Caco-2 (cell line): ENCODE data around the gene TGM5. TPM values are rescaled to one million over a fixed set of nuclear protein-coding genes. Genes with fewer than 3 reads are reported as not detected.

Experiments
- BruUV-seq: library from RNA; stranded (reverse); fragments of 400-500 nt; replicated peaks from 2 replicates; lab custom pipeline; 2021; lab: Mats Ljungman, UMichigan
- CTCF ChIA-PET: fragments of 300-600 bp; sonication (Branson Sonifier 250); formaldehyde crosslinking; loops from one replicate; lab custom pipeline; 2022; ENCODE audit warnings: antibody characterized with exemption; lab: Charles Lee
- POLR2A ChIA-PET: fragments of 300-600 bp; sonication (Branson Sonifier 250); formaldehyde crosslinking; loops from one replicate; lab custom pipeline; 2022; ENCODE audit warnings: antibody characterized with exemption; lab: Charles Lee
- DNase-seq, 2 experiments: peaks; one replicate each; pipeline versions ENCODE4 v3.0.0 to v3.0.0-alpha.2; 2020 to 2022
- H3K27me3 ChIP-seq: replicated peaks from 2 replicates; pipeline ENCODE4 v1.6.0; 2011; ENCODE audit warnings: low read length; ENCODE audit not compliant: control insufficient read depth, insufficient read depth
- H3K36me3 ChIP-seq: 2 replicates; pipeline ENCODE4 v1.5.1; 2011; ENCODE audit warnings: low read length; ENCODE audit not compliant: control insufficient read depth, insufficient read depth
- H3K4me1 ChIP-seq: fragments of 250-450 bp; sonication (Bioruptor Pico); 2 replicates; pipeline ENCODE4 v1.5.1; 2020; ENCODE audit warnings: mild to moderate bottlenecking
- H3K4me3 ChIP-seq: 2 replicates; pipeline ENCODE4 v1.5.1; 2011; ENCODE audit warnings: low read depth, mild to moderate bottlenecking, control low read depth, low read length
- H3K9me3 ChIP-seq: fragments of 250-450 bp; sonication (Bioruptor Pico); 2 replicates; pipeline ENCODE4 v1.5.1; 2020; ENCODE audit warnings: mild to moderate bottlenecking, moderate library complexity
- H3K27ac Mint-ChIP-seq: one replicate; pipeline ENCODE4 v1.8.0; 2022; ENCODE audit warnings: mixed read lengths; ENCODE audit not compliant: unreplicated experiment
- H3K27me3 Mint-ChIP-seq: one replicate; pipeline ENCODE4 v1.8.0; 2022; ENCODE audit warnings: mixed read lengths; ENCODE audit not compliant: insufficient read depth, unreplicated experiment
- H3K36me3 Mint-ChIP-seq: one replicate; pipeline ENCODE4 v1.8.0; 2022; ENCODE audit warnings: mild to moderate bottlenecking, mixed read lengths; ENCODE audit not compliant: insufficient read depth, unreplicated experiment
- H3K4me1 Mint-ChIP-seq: one replicate; pipeline ENCODE4 v1.8.0; 2022; ENCODE audit warnings: low read depth, mixed read lengths; ENCODE audit not compliant: unreplicated experiment
- H3K4me3 Mint-ChIP-seq: one replicate; pipeline ENCODE4 v1.8.0; 2022; ENCODE audit warnings: mild to moderate bottlenecking, moderate library complexity, mixed read lengths; ENCODE audit not compliant: unreplicated experiment
- H3K9me3 Mint-ChIP-seq: one replicate; pipeline ENCODE4 v1.8.0; 2022; ENCODE audit warnings: mixed read lengths; ENCODE audit not compliant: unreplicated experiment
- CTCF ChIP-seq, 2 experiments: fragments of 200-600 bp in 1 of 2; IDR thresholded peaks; 1 replicate in 1 of 2; 2 replicates in 1 of 2; pipeline versions ENCODE4 v1.5.1 to v1.8.0; 2011 to 2022; ENCODE audit warnings: antibody characterized with exemption in 1 of 2, control low read depth in 1 of 2, inconsistent platforms in 1 of 2, low read depth in 1 of 2, low read length in 1 of 2, mild to moderate bottlenecking in 1 of 2, moderate library complexity in 1 of 2; ENCODE audit not compliant: insufficient read depth in 1 of 2, severe bottlenecking in 1 of 2, unreplicated experiment in 1 of 2
- intact Hi-C: fragments of 100-400 bp; cut with micrococcal nuclease; formaldehyde crosslinking; loops from one replicate; pipeline ENCODE4 v1.10.0; 2022; ENCODE audit not compliant: unreplicated experiment
- total RNA-seq: library from RNA; stranded (reverse); gene quantifications from 2 replicates; pipeline ENCODE4 v1.2.3, GENCODE V29; 2022

Gene TGM5
- total RNA-seq, 1 experiment from 2014 or later = not detected

GRCh38 chr15:43221422-43221821 lies 45.3 kb downstream of the TGM5 start:
- no peak overlapping the region for H3K4me3 Mint-ChIP-seq
- no peaks in the 10 kb centered on the region for H3K36me3 Mint-ChIP-seq
- no peak overlapping the region for H3K4me3 ChIP-seq
- H3K4me1 Mint-ChIP-seq = no peaks in the 10 kb centered on the region
- H3K27me3 ChIP-seq = no peaks in the 10 kb centered on the region
- no peaks in the 10 kb centered on the region for H3K36me3 ChIP-seq
- intact Hi-C loops = no loop called here
- DNase-seq = no peak
- ChIA-PET CTCF (interaction anchor here (0.6 kb wide), 1 partner anchor 97 kb away, joined by 4 read pairs; no protein-coding TSS in a partner anchor), POLR2A (no interaction called here)
- H3K27me3 Mint-ChIP-seq = peaks cover 5% of the 10 kb centered on the region
- no peak overlapping the region for H3K27ac Mint-ChIP-seq
- no peak for TF ChIP-seq CTCF (IDR thresholded peaks at IDR 0.05; ENCODE audit: insufficient read depth in 1 of 2, low read depth in 1 of 2, low read length in 1 of 2, severe bottlenecking in 1 of 2, unreplicated experiment in 1 of 2)
- H3K9me3 Mint-ChIP-seq = peaks cover 8% of the 10 kb centered on the region
- BruUV-seq = no TSS peak
- H3K4me1 ChIP-seq = no peaks in the 10 kb centered on the region
- no peaks in the 10 kb centered on the region for H3K9me3 ChIP-seq

GRCh38 chr15:43220991-43221403 lies 45.7 kb downstream of the TGM5 start, which contains the start of gene EPB42:
EPB42 (minus strand) TSS chr15:43221018; CDS start chr15:43220825, 193 bp downstream.
- Histone ChIP-seq H3K4me1 (no peaks in the 10 kb centered on the region), H3K27me3 (no peaks in the 10 kb centered on the region), H3K4me3 (no peak within 1 kb of the TSS), H3K9me3 (no peaks in the 10 kb centered on the region), H3K36me3 (no peaks in the 10 kb centered on the region)
- no peak for DNase-seq
- no peak for TF ChIP-seq CTCF (IDR thresholded peaks at IDR 0.05; ENCODE audit: insufficient read depth in 1 of 2, low read depth in 1 of 2, low read length in 1 of 2, severe bottlenecking in 1 of 2, unreplicated experiment in 1 of 2)
- ChIA-PET CTCF (interaction anchor here (0.6 kb wide), 1 partner anchor 98 kb away, joined by 4 read pairs; no protein-coding TSS in a partner anchor), POLR2A (no interaction called here)
- Mint-ChIP-seq H3K4me1 (no peaks in the 10 kb centered on the region), H3K27ac (no peak within 1 kb of the TSS), H3K27me3 (peaks cover 5% of the 10 kb centered on the region), H3K4me3 (no peak within 1 kb of the TSS), H3K9me3 (peaks cover 8% of the 10 kb centered on the region), H3K36me3 (no peaks in the 10 kb centered on the region)
- no TSS peak for BruUV-seq
- intact Hi-C loops = no loop called here

GRCh38 chr15:43219929-43220928 lies 46.5 kb downstream of the TGM5 start:
- ChIA-PET POLR2A (no interaction called here), CTCF (no interaction called here)
- H3K9me3 ChIP-seq = no peaks in the 10 kb centered on the region
- Mint-ChIP-seq H3K9me3 (peaks cover 8% of the 10 kb centered on the region), H3K27me3 (peaks cover 5% of the 10 kb centered on the region), H3K36me3 (no peaks in the 10 kb centered on the region), H3K27ac (no peak overlapping the region), H3K4me1 (no peaks in the 10 kb centered on the region), H3K4me3 (no peak overlapping the region)
- TF ChIP-seq CTCF (IDR thresholded peaks at IDR 0.05; ENCODE audit: insufficient read depth in 1 of 2, low read depth in 1 of 2, low read length in 1 of 2, severe bottlenecking in 1 of 2, unreplicated experiment in 1 of 2) = no peak
- no peaks in the 10 kb centered on the region for H3K27me3 ChIP-seq
- intact Hi-C loops = no loop called here
- H3K4me3 ChIP-seq = no peak overlapping the region
- BruUV-seq = no TSS peak
- no peaks in the 10 kb centered on the region for H3K4me1 ChIP-seq
- no peaks in the 10 kb centered on the region for H3K36me3 ChIP-seq
- peak in 1 of 2 experiments; percentile 9 for DNase-seq
